Liver (tissue), 9 donors: Measurements from ENCODE around the gene SPACA9. TPM values are rescaled to one million over a fixed set of nuclear protein-coding genes. Genes with fewer than 3 reads are reported as not detected.

ENCODE experiments used
- DNase-seq: peaks from one replicate; pipeline ENCODE4 v3.0.0-alpha.2; 2017; ENCODE audit warnings: low spot score
- H3K27ac ChIP-seq, 2 donors: one replicate each; pipeline ENCODE4 v1.7.0; 2013; ENCODE audit warnings: inconsistent platforms in 2 of 2, low read length in 2 of 2, control low read depth in 1 of 2, low read depth in 1 of 2, mild to moderate bottlenecking in 1 of 2
- H3K27me3 ChIP-seq, 4 donors: one replicate each; pipeline versions ENCODE4 v1.6.1 to v1.7.0; 2013; ENCODE audit warnings: low read length in 3 of 4, inconsistent platforms in 1 of 4, mild to moderate bottlenecking in 1 of 4, moderate library complexity in 1 of 4; ENCODE audit not compliant: control insufficient read depth in 4 of 4, insufficient read depth in 4 of 4
- H3K36me3 ChIP-seq, 4 donors: one replicate each; pipeline versions ENCODE4 v1.6.1 to v1.7.0; 2013; ENCODE audit warnings: low read length in 3 of 4, mild to moderate bottlenecking in 3 of 4, low read depth in 1 of 4, moderate library complexity in 1 of 4; ENCODE audit not compliant: control insufficient read depth in 4 of 4, insufficient read depth in 3 of 4
- H3K4me1 ChIP-seq, 4 donors: one replicate each; pipeline versions ENCODE4 v1.6.1 to v1.7.0; 2013; ENCODE audit warnings: low read length in 3 of 4, mild to moderate bottlenecking in 3 of 4, moderate library complexity in 1 of 4; ENCODE audit not compliant: control insufficient read depth in 4 of 4, insufficient read depth in 4 of 4
- H3K4me3 ChIP-seq, 3 donors: one replicate each; pipeline versions ENCODE4 v1.6.1 to v1.7.0; 2013; ENCODE audit warnings: low read length in 3 of 3, control low read depth in 1 of 3, low read depth in 1 of 3, mild to moderate bottlenecking in 1 of 3
- H3K9ac ChIP-seq, 2 donors: one replicate each; pipeline ENCODE4 v1.7.0; 2013; ENCODE audit warnings: low read length in 2 of 2, mild to moderate bottlenecking in 2 of 2, moderate library complexity in 2 of 2, control low read depth in 1 of 2, low read depth in 1 of 2
- H3K9me3 ChIP-seq, 4 donors: one replicate each; pipeline versions ENCODE4 v1.6.1 to v1.7.0; 2013; ENCODE audit warnings: low read length in 3 of 4; ENCODE audit not compliant: control insufficient read depth in 4 of 4
- ATF3 ChIP-seq: IDR thresholded peaks from 2 replicates; pipeline ENCODE4 v1.6.1; 2016; ENCODE audit warnings: antibody characterized with exemption
- CTCF ChIP-seq: fragments of 150-350 bp; IDR thresholded peaks from 2 replicates; pipeline ENCODE4 v1.5.1; 2017; ENCODE audit warnings: improper control_type of control experiment, low read depth, low read length; ENCODE audit not compliant: missing input control
- FOXA1 ChIP-seq: IDR thresholded peaks from 2 replicates; pipeline ENCODE4 v1.6.1; 2016; ENCODE audit warnings: antibody characterized with exemption
- GABPA ChIP-seq, 2 donors: IDR thresholded peaks in 1 of 2; conservative IDR thresholded peaks in 1 of 2; 2 replicates each; pipeline ENCODE4 v1.6.1; 2016; ENCODE audit warnings: antibody characterized with exemption in 2 of 2, mild to moderate bottlenecking in 1 of 2, moderate library complexity in 1 of 2
- JUND ChIP-seq, 2 donors: IDR thresholded peaks; 2 replicates each; pipeline ENCODE4 v1.6.1; 2016; ENCODE audit warnings: antibody characterized with exemption in 2 of 2
- NR2F2 ChIP-seq: IDR thresholded peaks from 2 replicates; pipeline ENCODE4 v1.6.1; 2016; ENCODE audit warnings: antibody characterized with exemption
- RAD21 ChIP-seq, 2 donors: IDR thresholded peaks; 2 replicates each; pipeline ENCODE4 v1.6.1; 2016; ENCODE audit warnings: antibody characterized with exemption in 2 of 2, mild to moderate bottlenecking in 2 of 2
- REST ChIP-seq: IDR thresholded peaks from 2 replicates; pipeline ENCODE4 v1.6.1; 2016; ENCODE audit warnings: antibody characterized with exemption, mild to moderate bottlenecking
- RXRA ChIP-seq, 2 donors: IDR thresholded peaks; 2 replicates each; pipeline ENCODE4 v1.6.1; 2017 to 2018; ENCODE audit warnings: antibody characterized with exemption in 2 of 2, mild to moderate bottlenecking in 1 of 2
- SP1 ChIP-seq: IDR thresholded peaks from 2 replicates; pipeline ENCODE4 v1.6.1; 2018; ENCODE audit warnings: antibody characterized with exemption, mild to moderate bottlenecking
- TAF1 ChIP-seq: conservative IDR thresholded peaks from 2 replicates; pipeline ENCODE4 v1.6.1; 2016; ENCODE audit warnings: antibody characterized with exemption, mild to moderate bottlenecking
- YY1 ChIP-seq: IDR thresholded peaks from 2 replicates; pipeline ENCODE4 v1.6.1; 2016; ENCODE audit warnings: antibody characterized with exemption, mild to moderate bottlenecking
- WGBS: extraction: QIAGEN DNeasy Blood & Tissue Kit; methylation state at CpG from one replicate; pipeline ENCODE4 v1.1.7; 2013; 5-methylcytosine and 5-hydroxymethylcytosine counted together
- polyA plus RNA-seq, 2 donors: library from polyadenylated mRNA; stranded (reverse) in 1 of 2; unstranded in 1 of 2; fragments of 200-250 nt in 1 of 2; fragments of >200 nt in 1 of 2; fragmentation: Nextera tagmentation in 1 of 2; extraction: Ambion mirVana in 1 of 2; gene quantifications; one replicate each; pipeline versions ENCODE4 v1.2.1 to v1.2.3, GENCODE V29; 2013 to 2015
- total RNA-seq, 2 donors: library from RNA; depleted of rRNA; stranded (reverse); fragments of >200 nt; gene quantifications; one replicate each; pipeline ENCODE4 v1.2.3, GENCODE V29; 2014
- TF ChIP-seq, protein P1 (sequence below): IDR thresholded peaks from 2 replicates; pipeline ENCODE4 v1.6.1; 2016; ENCODE audit warnings: antibody characterized with exemption
- donor health status: healthy.
- donor health status: healthy.
- donor health status: healthy.
- donor health status: healthy.
- donor health status: healthy.

SPACA9 gene
- total and polyA plus RNA-seq, 4 donors = 0.67 to 1.3 (median 0.98) TPM

DNA sequence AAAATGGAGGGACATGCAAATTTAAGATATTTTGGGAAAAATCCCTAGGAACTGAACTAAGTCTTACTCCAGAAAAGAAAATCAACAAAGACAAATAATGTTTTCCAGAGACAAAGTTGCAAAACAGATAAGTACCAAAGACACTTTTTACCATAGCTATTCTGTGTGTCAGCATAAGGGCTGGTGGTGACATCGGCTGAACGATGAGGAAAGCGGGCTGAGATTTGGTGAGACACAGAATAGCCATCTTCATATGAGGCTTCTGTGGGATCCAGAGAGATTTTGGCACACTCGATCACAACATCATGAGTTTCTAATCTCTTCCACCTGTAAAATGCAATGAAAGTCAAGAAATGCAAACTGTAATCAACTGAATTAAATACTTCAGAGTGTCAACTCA is 33.4 kb downstream of the SPACA9 start:
- H3K27me3 ChIP-seq = no peaks in the 10 kb centered on the region
- no peak for TF ChIP-seq RAD21 (IDR thresholded peaks at IDR 0.05)
- TF ChIP-seq ATF3 = no peak
- no peak for TF ChIP-seq REST
- TF ChIP-seq, protein P1, sequence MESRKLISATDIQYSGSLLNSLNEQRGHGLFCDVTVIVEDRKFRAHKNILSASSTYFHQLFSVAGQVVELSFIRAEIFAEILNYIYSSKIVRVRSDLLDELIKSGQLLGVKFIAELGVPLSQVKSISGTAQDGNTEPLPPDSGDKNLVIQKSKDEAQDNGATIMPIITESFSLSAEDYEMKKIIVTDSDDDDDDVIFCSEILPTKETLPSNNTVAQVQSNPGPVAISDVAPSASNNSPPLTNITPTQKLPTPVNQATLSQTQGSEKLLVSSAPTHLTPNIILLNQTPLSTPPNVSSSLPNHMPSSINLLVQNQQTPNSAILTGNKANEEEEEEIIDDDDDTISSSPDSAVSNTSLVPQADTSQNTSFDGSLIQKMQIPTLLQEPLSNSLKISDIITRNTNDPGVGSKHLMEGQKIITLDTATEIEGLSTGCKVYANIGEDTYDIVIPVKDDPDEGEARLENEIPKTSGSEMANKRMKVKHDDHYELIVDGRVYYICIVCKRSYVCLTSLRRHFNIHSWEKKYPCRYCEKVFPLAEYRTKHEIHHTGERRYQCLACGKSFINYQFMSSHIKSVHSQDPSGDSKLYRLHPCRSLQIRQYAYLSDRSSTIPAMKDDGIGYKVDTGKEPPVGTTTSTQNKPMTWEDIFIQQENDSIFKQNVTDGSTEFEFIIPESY = no peak
- no peak for TF ChIP-seq GABPA (IDR thresholded peaks at IDR 0.05 in 1 of 2, conservative IDR thresholded peaks at IDR 0.05 in 1 of 2)
- no peak for TF ChIP-seq CTCF
- no peak for TF ChIP-seq NR2F2
- TF ChIP-seq RXRA (IDR thresholded peaks at IDR 0.05) = no peak
- H3K27ac ChIP-seq = no peak overlapping the region
- DNase-seq = no peak
- WGBS = 98% methylated on average over 4 of the region's 4 CpGs
- peaks cover 11 to 46% (median 28%) of the 10 kb centered on the region in 4 donors for H3K36me3 ChIP-seq
- H3K9me3 ChIP-seq = no peaks in the 10 kb centered on the region
- no peak overlapping the region for H3K4me3 ChIP-seq
- H3K9ac ChIP-seq = no peak overlapping the region
- no peaks in the 10 kb centered on the region for H3K4me1 ChIP-seq

- WGBS = 98% methylated on average over 6 of the region's 6 CpGs
- no peaks in the 10 kb centered on the region for H3K27me3 ChIP-seq
- H3K36me3 ChIP-seq = peaks cover 8 to 55% (median 37%) of the 10 kb centered on the region in 4 donors
- no peak overlapping the region for H3K27ac ChIP-seq
- no peak for TF ChIP-seq SP1
- no peak for TF ChIP-seq FOXA1
- no peak for TF ChIP-seq RXRA (IDR thresholded peaks at IDR 0.05)
- TF ChIP-seq YY1 = no peak
- TF ChIP-seq TAF1 = no peak
- no peak for TF ChIP-seq JUND (IDR thresholded peaks at IDR 0.05)
- H3K4me1 ChIP-seq = no peaks in the 10 kb centered on the region
- DNase-seq = no peak
- no peak overlapping the region for H3K9ac ChIP-seq
- no peak overlapping the region for H3K4me3 ChIP-seq
- no peaks in the 10 kb centered on the region for H3K9me3 ChIP-seq
Observed at GRCh38 chr9:132914924-132915323, 36.2 kb downstream of the SPACA9 start.
